Measurements from ENCODE around the gene TBX10. TPM values are rescaled to one million over a fixed set of nuclear protein-coding genes. Genes with fewer than 3 reads are reported as not detected.
A peak's percentile ranks its signal among the peaks of the same experiment; 100 is the strongest.
"Not testable (repeated sequence)": the region's sequence is repeated elsewhere in the genome, so short reads cannot be mapped to it uniquely, and the experiment has no call there.

Gene TBX10
- total RNA-seq, 1 experiment from 2014 or later: not detected

DNA sequence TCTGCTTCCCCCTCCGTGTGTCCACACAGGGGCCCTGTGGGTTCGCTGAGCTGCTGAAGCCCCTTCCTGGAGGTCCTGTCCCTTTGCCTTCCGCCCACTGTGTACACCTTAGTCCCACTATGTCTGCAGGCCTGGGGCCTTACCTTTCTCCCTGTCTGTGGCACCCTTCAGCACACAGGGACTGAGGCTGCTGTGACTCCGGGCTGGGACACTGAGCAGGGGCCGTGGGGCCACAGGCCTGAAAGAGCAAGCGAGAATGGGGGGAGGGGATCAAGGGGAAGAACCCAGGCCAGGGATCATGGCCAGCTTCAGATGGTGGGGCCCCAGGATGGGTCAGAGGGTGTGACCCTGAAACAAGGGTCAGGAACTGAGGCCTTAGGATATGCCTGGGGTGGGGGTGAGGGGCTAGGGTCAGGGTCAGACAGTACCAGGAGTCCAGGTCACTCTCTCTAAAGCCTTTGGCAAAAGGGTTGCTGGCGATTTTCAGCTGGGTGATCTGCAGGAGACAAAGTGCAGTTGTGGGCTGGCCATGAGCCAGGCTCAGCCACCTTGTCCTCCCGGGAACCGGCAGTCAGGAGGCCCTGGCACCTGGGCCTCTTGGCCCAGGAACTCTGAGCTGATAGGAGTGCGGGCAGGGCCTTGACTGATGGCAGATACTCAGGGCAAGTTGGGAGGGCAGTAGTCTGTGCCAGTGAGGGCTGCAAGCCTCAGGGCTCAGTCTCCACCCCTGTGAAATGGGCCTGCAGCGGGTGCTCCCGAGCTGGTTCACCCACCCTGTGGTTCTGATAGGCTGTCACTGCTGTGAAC is 7.2 kb downstream of the TBX10 start:
- DNase-seq (ENCODE audit: low read depth): no peak

DNA sequence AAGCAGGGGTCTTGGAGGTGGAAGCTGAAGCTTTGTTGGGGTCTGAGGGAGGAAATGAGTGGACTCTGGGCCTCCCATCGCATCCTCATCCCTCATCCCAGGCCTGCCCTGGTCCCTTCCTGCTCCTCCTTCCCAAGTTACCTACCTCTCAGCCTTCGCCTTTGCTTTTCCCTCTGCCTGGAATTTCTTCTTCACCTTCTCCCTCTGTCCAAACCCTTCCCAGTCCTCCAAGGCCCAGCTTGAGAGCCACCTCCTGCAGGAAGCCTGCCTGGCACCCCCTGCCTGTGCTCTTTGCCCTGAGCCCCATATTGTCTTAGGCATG is 7.7 kb downstream of the TBX10 start:
- no peak for DNase-seq (ENCODE audit: low read depth)

GRCh38 chr11:67631411-67631810 is 8.2 kb downstream of the TBX10 start:
- DNase-seq (ENCODE audit: low read depth): no peak

DNA sequence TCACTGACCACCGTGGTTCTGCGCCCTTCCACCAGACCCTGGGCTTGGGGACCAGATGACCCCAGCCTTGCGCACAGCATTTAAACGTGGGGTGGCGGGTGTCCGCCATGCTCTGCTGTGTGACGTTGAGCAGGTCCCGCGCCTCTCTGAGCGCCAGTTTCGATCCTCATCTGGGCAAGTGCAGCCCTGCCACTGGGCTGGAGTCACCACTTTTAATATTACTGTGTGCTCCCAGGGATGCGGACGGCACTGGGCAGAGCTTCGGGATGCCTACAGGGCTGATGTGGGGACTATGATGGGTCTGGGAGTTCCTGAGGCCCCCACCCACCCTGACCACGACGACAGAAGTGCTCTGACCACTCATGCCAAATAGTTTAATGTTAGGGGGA is 8.6 kb downstream of the TBX10 start:
- no peak for DNase-seq (ENCODE audit: low read depth)

- peak; percentile 95 for DNase-seq (ENCODE audit: low read depth)
These were observed 9.2 kb downstream of the TBX10 start for GRCh38 chr11:67630228-67630942.

DNA sequence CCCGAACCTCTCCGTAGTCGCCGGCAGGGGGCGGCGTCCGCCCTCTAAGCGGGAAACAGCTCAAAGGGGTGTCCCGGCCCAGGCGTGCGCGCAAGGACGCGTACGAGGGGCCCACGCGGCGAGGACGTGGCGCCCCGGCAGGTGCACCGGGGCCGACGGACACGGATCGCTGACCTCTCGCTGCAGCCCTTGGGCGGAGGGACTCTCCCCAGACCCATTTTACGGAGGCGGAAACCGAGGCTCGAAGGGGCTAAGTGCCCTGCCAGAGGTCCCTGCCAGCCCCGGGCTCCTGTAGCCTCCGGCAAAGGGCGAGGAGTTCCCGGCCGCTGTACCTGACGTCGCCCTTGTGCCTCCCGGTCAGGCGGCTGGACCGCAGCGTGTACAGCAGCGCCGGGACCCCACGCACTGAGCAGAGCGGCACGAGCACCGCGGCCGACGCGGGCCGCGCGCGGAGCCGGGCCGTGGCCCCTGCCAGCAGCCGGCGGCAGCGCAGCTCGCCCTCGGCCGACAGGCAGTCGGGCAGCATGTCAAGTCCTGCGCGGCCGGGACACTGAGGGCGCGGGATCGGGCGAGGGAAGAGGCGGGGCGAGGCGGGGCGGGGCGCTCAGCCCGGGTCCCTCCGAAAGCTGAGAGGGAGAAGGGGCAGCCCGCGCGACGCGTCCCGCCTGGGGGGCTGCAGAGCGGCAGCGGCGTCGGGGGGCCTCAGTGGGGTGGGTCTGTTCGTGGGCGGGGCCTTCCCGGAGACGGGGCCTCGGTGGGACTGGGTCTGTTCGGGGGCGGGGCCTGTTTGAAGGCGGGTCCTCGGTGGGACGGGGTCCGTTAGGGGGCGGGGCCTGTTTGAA is 10.0 kb downstream of the TBX10 start, which contains the start of gene NUDT8:
NUDT8 (minus strand) TSS at position 552 of the 842 bp plus-strand sequence; CDS start at position 526, 26 bp downstream.
- DNase-seq (ENCODE audit: low read depth): peak; percentile 76

GRCh38 chr11:67628710-67629385 is 10.7 kb downstream of the TBX10 start:
- no peak for DNase-seq (ENCODE audit: low read depth)

DNA sequence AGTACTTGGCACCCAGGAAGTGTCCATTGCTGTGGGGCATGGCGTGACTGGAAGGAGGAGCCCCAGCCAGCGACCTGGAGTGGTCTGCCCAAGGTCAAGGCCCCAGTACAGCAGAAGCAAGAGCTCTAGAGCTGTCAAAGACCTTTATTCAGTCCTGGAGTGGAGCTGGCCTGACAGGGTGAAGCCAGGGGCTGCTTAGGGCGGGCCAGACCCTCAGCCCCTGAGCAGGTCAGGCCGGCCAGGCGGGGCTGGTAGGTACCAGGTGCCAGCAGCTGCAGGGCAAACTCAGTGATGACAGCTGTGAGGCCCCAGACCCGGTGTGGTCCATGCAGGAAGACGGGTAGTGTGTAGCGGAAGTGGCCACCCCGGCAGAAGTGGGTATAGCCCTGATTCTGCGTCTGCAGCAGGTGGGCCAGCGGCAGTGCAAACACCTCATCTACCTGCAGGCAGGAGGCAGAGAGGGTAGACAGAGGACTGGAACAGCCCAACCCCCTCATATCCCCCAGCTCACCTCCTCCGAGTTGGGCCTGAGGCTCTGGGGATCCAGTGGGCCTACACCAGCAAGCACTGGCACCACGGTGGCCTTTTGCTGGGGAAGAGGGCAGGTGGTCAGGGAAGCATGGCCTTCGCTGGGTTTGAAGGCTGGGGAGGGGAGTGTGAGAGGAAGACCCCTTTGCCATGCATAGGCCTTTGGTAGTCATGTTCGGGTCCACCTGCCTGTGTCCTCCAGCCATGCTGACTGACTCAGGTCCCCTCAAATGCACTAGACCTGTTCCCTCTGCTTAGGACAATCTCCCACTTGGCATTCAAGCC is 11.5 kb downstream of the TBX10 start:
- no peak for DNase-seq (ENCODE audit: low read depth)

DNA sequence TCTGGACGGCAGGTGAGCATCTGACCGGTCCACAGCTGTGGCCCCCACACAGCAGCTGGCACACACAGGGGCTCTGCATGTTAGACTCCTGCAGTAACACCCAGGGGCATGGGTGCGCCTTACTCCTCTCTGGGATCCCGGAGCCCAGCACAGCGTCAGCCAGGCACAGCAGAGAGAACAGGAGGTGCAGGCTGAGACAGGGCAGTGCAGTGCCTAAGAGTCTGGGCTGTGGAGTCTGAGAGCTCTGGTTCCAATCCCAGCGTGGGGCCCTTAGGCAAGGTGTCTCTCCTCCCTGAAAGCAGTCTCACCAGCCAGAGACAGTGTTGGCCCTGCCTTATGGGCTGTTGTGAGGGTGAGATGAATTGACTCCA is 12.1 kb downstream of the TBX10 start:
- DNase-seq (ENCODE audit: low read depth): no peak

DNA sequence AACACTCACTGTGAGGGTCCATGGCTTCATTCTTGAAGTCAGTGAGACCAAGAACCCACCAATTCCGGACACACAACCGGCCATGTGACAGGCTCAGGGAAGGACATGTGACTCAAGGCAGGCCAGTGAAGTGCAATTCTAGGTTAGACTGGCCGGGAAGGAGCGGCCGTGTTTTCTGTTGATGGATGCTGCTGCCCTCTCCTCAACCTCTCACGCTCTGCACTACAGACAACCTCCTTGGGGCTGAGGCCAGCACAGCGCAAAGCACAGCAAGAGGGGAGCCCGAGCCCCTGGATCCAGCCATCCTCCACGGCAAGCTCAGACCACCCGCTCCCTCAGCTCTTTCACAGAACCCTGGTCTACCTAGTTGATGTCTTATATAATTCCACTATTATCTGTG is 12.6 kb downstream of the TBX10 start:
- DNase-seq (ENCODE audit: low read depth): no peak

DNA sequence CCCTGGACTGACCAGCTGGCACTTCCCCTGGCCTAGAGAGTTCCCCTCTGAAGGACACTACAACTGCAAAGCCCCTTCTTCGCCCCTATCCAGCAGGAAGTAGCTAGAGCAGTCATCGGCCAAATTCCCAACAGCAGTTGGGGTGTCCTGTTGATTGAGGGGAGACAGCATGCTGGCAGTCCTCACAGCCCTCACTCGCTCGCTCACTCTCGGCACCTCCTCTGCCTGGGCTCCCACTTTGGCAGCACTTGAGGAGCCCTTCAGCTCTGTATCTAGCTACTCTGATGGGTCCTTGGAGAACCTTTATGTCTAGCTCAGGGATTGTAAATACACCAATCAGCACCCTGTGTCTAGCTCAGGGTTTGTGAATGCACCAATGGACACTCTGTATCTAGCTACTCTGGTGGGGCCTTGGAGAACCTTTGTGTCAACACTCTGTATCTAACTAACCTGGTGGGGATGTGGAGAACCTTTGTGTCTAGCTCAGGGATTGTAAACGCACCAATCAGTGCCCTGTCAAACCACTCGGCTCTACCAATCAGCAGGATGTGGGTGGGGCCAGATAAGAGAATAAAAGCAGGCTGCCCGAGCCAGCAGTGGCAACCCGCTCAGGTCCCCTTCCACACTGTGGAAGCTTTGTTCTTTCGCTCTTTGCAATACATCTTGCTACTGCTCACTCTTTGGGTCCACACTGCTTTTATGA is 13.3 kb downstream of the TBX10 start:
- DNase-seq (ENCODE audit: low read depth): not testable (repeated sequence)

- not testable (repeated sequence) for DNase-seq (ENCODE audit: low read depth)
These were observed 15.8 kb downstream of the TBX10 start for GRCh38 chr11:67623795-67624194.

GRCh38 chr11:67622905-67623304 is 16.7 kb downstream of the TBX10 start:
- DNase-seq (ENCODE audit: low read depth): not testable (repeated sequence)

- DNase-seq (ENCODE audit: low read depth): not testable (repeated sequence)
These were observed 17.6 kb downstream of the TBX10 start for GRCh38 chr11:67621928-67622327.

DNA sequence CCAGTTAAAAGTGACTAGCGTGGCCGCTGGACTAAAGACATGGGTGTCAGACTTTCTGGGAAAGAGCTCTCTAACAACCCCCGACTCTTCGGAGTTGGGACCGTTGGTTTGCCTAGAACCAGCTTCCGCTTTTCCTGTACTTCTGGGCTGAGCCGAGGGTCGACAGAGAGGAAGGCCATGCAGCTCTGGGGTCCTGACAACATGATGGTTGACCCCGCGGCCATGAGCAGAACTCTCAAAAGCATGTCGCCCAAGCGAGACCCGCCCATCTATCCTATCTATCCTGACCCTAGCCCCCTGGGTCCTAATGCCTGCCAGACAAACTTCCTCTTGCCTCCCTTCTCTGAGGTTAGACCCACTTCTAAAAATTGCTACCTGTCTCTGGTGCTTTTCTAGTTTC is 18.9 kb downstream of the TBX10 start:
- DNase-seq (ENCODE audit: low read depth): not testable (repeated sequence)

GRCh38 chr11:67619683-67620618 is 19.6 kb downstream of the TBX10 start:
- DNase-seq (ENCODE audit: low read depth): not testable (repeated sequence)

DNA sequence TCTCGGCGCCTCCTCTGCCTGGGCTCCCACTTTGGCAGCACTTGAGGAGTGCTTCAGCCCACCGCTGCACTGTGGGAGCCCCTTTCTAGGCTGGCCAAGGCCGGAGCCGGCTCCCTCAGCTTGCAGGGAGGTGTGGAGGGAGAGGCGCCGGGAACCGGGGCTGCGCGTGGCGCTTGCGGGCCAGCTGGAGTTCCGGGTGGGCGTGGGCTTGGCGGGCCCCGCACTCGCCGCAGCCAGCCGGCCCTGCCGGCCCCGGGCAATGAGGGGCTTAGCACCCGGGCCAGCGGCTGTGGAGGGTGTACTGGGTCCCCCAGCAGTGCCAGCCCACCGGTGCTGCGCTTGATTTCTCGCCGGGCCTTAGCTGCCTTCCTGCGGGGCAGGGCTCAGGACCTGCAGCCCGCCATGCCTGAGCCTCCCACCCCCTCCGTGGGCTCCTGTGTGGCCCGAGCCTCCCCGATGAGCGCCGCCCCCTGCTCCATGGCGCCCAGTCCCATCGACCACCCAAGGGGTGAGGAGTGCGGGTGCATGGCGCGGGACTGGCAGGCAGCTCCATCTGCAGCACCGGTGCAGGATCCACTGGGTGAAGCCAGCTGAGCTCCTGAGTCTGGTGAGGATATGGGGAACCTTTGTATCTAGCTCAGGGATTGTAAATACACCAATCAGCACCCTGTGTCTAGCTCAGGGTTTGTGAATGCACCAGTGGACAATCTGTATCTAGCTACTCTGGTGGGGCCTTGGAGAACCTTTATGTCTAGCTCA is 20.5 kb downstream of the TBX10 start:
- not testable (repeated sequence) for DNase-seq (ENCODE audit: low read depth)

DNA sequence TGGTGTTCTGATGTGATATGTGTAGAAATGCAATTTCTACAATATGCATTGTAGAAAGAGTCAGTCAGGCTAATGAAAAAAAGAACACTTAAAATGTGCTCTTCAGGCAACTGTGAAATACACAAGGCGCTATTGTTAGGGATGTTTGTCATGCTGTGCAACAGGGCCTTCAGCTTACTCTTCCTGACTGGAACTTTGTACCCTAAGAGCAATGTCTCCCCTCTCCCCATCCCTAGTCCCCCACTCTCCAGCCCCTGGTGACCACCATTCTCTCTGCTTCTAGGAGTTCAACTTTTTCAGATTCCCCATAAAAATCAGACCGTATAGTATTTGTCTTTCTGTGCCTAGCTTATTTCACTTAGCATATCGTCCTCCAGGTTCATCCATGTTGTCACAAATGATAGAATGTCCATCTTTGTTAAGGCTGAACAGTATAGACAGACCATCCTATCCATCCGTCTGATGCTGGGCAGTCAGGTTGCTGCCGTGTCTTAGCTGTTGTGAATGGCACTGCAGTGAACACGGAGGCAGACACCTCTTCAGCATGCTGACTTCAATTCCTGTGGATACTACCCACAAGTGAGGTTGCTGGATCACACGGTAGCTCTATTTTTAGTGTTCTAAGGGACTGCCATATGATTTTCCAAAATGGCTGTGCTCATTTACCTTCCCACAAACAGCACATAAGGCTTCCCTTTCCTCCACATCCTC is 22.2 kb downstream of the TBX10 start:
- DNase-seq (ENCODE audit: low read depth): no peak
